COLO829 (cell line): ENCODE data around the gene PTPRS.
A peak's percentile ranks its signal among the peaks of the same experiment; 100 is the strongest.

Experiments used
- DNase-seq: peaks from one replicate; pipeline ENCODE4 v3.0.0; 2012; ENCODE audit warnings: low spot score

PTPRS gene

GRCh38 chr19:5308451-5309437 is 31.9 kb downstream of the PTPRS start:
- DNase-seq, result no peak

GRCh38 chr19:5307655-5308054 is 33.0 kb downstream of the PTPRS start:
- DNase-seq, result no peak

- no peak for DNase-seq
These were observed 35.4 kb downstream of the PTPRS start for GRCh38 chr19:5305163-5305562.

- DNase-seq, result no peak
These were observed 36.1 kb downstream of the PTPRS start for GRCh38 chr19:5304486-5304885.

GRCh38 chr19:5303208-5303607 is 37.4 kb downstream of the PTPRS start:
- no peak for DNase-seq

- DNase-seq, result no peak
These were observed 38.2 kb downstream of the PTPRS start for GRCh38 chr19:5302396-5302795.

- DNase-seq, result no peak
These were observed 41.5 kb downstream of the PTPRS start for GRCh38 chr19:5299137-5299536.

- DNase-seq, result no peak
These were observed 42.1 kb downstream of the PTPRS start for GRCh38 chr19:5298471-5298901.

- no peak for DNase-seq
These were observed 43.3 kb downstream of the PTPRS start for GRCh38 chr19:5297272-5297669.

- no peak for DNase-seq
These were observed 43.9 kb downstream of the PTPRS start for GRCh38 chr19:5296457-5297271.

- DNase-seq, result no peak
These were observed 44.6 kb downstream of the PTPRS start for GRCh38 chr19:5296021-5296420.

- no peak for DNase-seq
These were observed 46.0 kb downstream of the PTPRS start for GRCh38 chr19:5294403-5295160.

GRCh38 chr19:5293612-5294378 is 46.8 kb downstream of the PTPRS start:
- DNase-seq, result no peak

GRCh38 chr19:5292822-5293611 is 47.6 kb downstream of the PTPRS start:
- DNase-seq, result peak; percentile 95

GRCh38 chr19:5292453-5292821 is 48.2 kb downstream of the PTPRS start:
- DNase-seq, result peak; percentile 63

- no peak for DNase-seq
These were observed 48.9 kb downstream of the PTPRS start for GRCh38 chr19:5291588-5292193.
